Stimulated activated naive CD4-positive, alpha-beta T cell treated with Interleukin-2 at 50 U/mL for 16 hours (primary cell): ENCODE measurements around the gene FBXO4.
"Not testable (repeated sequence)": the region's sequence is repeated elsewhere in the genome, so short reads cannot be mapped to it uniquely, and the experiment has no call there.

Experiments used
- DNase-seq: peaks from one replicate; lab custom pipeline; 2025; lab: John Stamatoyannopoulos, UW

The FBXO4 gene

GRCh38 chr5:41921874-41922273 lies 3.2 kb upstream of the FBXO4 start:
- no peak for DNase-seq

GRCh38 chr5:41924526-41924871 lies 582 bp upstream of the FBXO4 start:
- no peak for DNase-seq

GRCh38 chr5:41925555-41925951 lies 472 bp downstream of the FBXO4 start:
- peak; percentile 5 for DNase-seq

- no peak for DNase-seq
Observed at GRCh38 chr5:41927604-41928003, 2.5 kb downstream of the FBXO4 start.

DNA sequence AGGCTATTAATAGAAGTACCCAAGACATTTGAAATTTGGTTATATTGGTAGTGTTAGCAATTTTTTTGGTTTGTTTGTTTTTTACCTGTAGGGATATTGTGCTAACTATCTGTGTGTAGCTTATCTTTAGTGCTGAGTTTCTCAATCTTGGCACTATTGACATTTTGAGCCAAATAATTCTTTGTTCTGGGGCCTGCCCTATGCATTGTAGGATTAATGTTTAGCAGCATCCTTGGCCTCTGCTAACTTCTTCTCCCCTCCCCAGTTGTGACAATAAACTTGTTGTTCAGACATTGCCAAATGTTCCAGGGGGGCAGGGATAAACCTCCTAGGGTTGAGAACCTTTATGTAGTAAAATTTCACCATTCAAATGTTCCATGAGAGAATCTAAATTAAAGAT lies 4.0 kb downstream of the FBXO4 start:
- DNase-seq: no peak

DNA sequence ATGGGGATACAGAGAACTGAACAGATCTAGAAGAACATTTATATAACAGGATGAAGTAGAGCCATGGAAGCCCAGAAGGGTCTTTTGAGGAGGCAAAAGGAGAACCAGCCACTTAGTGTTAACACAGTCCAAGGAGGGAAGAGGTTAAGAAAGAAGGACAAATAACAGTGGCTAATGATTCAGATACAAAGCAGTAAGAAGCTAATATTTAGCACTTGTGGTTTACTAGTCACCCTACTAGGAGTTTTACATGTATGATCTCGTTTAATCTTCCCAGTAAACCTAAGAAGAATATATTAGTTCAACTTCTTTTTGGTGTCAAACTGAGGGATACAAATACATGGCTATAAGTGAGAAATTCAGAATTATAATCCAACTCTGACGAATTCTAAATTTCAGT lies 7.7 kb downstream of the FBXO4 start:
- no peak for DNase-seq

DNA sequence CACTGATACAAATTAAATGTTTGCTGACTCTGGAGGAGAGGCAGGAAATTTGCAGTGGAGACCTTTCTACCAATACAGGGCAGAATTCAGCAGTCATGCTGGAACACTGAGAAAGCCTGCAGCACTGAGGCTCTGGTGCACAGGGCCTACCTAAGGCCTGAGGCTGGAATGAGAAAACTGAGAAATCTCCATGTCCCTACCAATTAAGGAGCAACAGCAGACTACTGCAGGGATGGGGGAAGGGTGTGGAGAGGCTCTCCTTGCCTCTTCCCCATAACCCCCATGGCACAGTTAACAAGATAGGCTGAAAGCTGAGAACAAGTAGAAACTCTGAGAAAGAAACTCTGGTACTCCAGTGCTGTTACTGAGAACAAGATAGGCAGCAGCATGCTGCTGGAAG lies 10.5 kb downstream of the FBXO4 start:
- no peak for DNase-seq

- no peak for DNase-seq
Observed at GRCh38 chr5:41940641-41941040, 15.6 kb downstream of the FBXO4 start.

DNA sequence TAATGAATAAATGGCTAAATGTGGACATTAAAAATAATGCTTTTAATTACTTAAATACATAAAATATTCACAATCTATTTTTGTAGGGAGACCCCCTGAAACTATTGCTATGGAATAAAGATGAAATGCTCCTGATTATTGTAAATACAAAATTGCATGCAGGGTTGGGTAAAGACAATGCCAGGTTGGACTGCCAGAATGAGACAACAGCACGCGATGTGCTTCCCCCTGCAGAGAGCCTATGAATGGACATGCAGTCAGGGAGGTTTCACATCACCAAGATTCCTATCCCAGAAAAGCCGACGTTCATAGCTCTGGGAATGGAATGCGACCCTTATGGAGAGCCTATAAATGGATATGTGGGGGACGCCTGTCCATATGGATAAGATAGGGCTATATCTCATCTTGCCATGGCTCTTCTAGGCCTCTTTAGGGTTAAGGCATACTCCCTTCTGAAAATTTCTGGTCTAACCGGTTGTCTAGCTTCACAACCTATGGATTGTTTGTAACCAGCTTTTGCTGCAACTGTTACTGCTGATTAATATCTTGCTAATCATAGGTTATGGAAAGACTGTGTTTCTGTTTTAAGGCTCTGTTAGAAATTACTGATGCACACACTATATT lies 20.4 kb downstream of the FBXO4 start:
- DNase-seq: not testable (repeated sequence)

GRCh38 chr5:41951224-41951623 lies 26.1 kb downstream of the FBXO4 start:
- DNase-seq: no peak

GRCh38 chr5:41954286-41954685 lies 29.2 kb downstream of the FBXO4 start:
- DNase-seq: no peak

- no peak for DNase-seq
Observed at GRCh38 chr5:41955432-41956024, 30.4 kb downstream of the FBXO4 start.

DNA sequence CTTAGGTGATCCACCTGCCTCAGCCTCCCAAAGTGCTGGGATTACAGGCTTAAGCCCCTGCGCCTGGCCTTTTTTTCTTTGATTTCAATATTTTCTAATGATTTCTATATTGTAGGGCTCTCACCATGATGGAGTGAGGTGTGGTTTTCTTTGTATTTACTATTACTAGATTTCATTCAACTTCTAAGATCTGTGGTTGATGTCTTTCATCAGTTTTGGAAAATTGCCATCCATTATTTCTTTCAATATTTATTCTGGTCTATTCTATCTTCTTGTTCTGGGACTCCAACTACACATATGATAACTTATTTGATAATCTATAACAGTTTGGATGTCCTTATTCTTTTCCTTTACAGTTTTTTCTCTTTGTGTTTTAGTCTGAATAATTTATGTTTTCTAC lies 31.9 kb downstream of the FBXO4 start:
- DNase-seq: no peak

- DNase-seq: no peak
Observed at GRCh38 chr5:41960481-41960880, 35.4 kb downstream of the FBXO4 start.

- DNase-seq: no peak
Observed at GRCh38 chr5:41961736-41962135, 36.7 kb downstream of the FBXO4 start.

DNA sequence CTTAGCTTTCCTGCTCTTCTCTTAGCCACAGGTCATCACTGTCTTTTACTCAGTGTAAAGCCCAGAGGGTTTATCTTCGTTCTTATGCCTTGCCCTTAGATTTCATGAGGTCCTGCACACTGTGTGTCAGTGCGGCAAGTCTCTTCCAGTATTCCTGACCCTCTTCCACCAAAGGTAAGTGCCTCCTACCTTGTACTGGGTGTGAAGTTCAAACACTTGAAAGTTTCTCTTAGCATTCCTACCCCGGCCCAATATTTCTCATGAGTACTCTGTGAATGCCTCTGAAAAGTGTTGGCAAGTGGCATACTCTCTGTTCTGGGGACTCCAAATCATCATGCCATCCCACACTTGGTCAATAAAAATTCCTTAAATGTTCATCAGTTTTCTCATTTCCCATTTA lies 37.4 kb downstream of the FBXO4 start:
- no peak for DNase-seq

DNA sequence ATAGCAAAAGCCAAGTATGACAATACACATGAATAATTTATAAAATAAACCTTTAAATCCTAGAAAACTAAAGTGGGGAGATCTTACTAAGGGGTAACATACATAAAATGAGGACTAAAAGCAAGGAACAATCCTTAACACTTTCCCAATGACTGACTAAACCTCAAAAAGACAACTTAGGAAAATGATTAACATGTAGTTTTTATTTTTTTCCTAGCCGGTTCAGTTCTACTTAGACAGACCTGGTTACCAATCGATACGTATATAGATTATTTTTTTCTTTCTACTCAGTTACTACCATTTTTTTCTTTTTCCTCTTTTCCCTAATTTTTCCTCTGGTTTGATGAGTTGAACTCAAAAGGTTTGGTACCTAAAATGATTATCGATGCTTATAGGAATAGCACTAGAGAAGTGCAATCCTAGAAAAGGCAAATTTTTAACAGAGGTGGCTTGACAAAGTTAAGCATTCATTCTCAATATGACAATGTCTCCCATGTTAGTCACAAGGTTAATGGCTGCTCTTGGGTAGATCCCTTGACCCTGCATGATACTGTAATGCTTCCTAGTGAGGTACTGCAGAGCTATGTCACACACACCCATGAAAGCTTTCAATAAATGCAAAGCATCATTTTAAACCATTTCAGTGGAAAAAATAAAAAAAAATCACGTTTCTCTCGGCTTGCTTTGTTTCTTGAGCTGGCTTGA lies 41.5 kb downstream of the FBXO4 start:
- DNase-seq: no peak

- no peak for DNase-seq
Observed at GRCh38 chr5:41967401-41967800, 42.3 kb downstream of the FBXO4 start.

DNA sequence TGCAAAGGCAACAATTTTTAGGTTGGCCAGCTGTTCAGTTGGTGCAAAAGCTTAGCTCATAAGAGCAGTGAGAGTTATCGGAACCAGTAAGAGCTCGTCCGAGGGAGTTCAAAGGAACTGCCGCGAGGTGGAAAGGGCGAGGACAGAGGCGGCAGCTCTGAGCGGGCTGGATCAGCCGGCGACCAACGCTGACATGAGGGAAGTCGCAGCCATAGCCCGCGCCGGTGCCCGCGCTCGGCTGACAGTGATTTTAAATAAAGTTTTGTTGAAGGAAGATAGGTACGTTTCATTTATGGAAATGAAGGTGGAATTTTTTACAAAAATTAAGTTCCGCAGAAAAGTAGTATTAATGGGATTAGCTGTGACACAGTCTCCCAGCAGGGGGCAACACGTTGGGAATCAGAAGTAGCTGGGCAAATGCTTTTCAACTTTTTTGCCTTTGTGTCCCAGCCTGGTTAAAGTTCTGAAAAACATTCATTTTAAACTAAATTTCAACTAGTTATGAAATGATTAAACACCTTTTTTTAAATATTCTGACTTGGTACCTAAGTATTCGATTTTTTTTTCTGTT lies 43.2 kb downstream of the FBXO4 start:
- DNase-seq: no peak

GRCh38 chr5:41973087-41973486 lies 48.0 kb downstream of the FBXO4 start:
- DNase-seq: no peak

DNA sequence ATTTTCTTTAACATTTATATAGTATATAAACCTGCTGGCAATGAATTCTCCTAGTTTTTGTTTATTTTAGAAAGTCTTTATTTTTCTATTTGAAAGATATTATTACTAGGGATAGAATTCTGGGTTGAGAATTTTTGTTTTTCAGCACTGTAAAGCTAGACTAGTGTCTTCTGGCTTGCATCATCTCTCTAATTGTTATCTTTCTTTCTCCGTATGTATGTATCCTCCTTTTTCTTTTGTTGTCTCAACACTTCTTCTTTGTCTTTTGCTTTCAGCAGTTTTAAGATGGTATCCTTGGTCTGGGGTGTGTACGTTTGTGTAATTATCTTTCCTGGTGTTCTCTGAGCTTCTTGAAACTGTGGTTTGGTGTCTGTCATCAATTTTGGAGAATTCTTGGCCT lies 48.8 kb downstream of the FBXO4 start:
- no peak for DNase-seq

DNA sequence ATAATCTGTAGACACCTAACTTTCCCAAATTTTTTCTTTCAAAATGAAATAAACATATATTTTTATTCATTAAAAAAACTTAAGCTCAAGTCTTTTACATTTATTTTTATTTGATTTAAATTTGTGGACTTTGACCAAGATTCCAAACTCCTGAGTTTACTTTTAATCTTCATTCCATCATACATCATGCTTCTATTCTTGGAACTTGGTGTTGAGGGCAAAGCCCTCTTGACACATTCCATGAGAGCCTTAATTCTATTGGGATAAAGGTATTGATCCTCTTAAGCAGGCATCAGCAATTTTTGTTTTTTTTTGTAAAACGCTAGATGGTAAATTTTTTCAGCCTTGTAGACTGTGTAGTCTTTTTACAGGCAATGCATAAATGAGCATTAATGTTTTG lies 53.6 kb downstream of the FBXO4 start:
- DNase-seq: no peak

- DNase-seq: no peak
Observed at GRCh38 chr5:41980396-41980795, 55.3 kb downstream of the FBXO4 start.
